GM19193 (cell line): ENCODE results near the gene QRICH2.

ENCODE experiments used
- POLR2A ChIP-seq: IDR thresholded peaks from 4 replicates; pipeline ENCODE4 v1.6.1; 2011; ENCODE audit not compliant: insufficient read depth, insufficient read length; ENCODE audit errors: extremely low read depth

Gene QRICH2

DNA sequence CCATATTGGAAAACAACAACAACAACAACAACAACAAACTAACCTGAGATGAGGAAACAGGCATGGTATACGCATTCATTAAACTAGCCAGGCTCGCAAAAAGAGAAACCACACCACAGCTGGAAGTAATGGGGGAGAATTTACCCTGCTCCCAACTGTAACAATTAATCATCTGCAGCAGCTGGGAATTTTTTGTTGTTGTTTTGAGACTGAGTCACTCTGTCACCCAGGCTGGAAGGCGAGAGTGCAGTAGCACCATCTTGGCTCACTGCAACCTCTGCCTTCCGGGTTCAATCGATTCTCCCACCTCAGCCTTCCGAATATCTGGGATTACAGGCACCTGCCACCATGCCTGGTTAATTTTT is 29.3 kb upstream of the QRICH2 start:
- TF ChIP-seq POLR2A: no peak

DNA sequence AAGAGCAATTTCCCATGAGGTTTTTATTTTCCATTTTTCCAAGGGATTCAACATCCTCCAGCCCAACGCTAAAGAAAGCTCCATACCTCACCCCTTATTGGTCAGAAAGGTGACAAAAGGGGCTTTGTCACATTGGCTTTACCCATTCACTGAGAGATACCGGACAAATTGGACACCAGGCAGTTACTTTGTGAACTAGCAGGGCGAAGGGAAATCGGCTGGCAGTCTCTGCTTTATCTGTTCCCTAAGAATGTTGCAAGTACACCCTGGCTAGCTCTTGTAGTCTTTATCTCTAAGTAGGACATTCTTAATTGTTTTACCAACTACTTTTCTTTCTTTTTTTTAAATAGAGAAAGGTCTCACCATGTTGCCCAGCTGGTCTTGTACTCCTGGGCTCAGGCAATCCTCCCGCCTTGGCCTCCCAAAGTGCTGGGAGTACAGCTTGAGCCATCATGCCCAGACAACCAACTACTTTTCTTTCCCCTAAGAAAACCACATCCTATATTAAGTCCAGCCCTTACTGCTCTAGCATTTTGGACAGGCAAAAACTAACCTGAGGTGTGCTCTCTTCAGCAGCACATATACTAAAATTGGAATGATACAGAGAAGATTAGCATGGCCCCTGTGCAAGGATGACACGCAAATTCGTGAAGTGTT is 28.8 kb upstream of the QRICH2 start:
- TF ChIP-seq POLR2A: no peak

DNA sequence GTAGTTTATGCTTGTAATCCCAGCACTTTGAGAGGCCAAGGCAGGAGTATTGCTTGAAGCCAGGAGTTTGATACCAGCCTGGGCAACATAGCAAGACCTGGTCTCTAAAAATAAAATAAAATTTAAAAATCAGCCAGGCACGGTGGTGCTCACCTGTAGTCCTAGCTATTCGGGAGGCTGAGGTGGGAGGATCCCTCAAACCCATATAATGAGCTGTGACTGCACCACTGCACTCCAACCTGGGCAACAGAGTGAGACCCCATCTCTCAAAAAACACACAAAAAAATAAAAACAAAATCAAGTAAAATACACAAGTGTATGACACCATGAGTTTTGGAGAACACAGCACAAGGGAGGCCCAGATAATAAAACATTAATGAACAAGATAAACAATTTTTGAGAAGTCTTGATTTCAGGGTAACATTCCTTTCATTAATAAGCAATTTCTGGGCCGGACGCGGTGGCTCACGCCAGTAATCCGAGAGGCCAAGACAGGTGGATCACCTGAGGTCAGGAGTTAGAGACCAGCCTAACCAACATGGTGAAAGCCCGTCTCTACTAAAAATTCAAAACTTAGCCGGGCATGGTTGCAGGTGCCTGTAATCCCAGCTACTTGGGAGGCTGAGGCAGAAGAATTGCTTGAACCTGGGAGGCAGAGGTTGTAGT is 27.8 kb upstream of the QRICH2 start:
- TF ChIP-seq POLR2A: no peak

DNA sequence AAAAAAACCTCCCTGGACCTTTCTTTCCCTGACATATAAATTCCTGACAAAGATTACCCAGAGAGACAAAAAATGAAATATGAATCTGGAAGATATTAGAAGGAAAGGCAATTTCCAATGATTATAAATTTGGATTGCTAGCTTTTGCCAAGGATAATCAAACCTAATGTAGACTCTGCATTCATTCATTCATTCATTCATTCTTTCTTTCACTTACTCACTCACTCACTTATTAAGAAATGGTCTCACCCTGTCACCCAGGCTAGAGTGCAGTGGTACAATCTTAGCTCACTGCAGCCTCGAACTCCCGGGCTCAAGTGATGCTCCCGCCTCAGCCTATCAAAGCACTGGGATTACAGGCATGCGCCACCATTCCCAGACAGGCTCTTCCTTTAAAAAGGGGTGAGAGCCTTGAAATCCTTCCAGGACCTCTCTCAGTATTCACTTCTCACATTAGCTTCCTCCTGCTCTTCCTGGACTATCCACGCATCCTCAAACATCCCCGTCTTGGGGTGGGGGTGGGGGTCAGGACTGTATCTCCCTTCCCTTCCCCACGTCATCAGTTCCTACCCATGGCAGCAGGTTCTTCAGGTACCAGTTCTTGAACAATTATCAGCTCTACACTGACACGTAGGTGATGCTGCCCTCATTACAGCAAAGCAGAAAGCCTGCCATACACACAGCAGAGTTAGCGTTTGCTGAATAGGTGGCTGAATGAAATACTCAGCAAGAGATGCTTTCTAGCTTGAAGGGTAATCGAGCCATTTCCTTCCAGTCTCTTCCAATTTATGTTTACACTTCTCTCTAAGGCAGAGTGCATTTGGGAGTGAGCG is 25.8 kb upstream of the QRICH2 start:
- TF ChIP-seq POLR2A: no peak

DNA sequence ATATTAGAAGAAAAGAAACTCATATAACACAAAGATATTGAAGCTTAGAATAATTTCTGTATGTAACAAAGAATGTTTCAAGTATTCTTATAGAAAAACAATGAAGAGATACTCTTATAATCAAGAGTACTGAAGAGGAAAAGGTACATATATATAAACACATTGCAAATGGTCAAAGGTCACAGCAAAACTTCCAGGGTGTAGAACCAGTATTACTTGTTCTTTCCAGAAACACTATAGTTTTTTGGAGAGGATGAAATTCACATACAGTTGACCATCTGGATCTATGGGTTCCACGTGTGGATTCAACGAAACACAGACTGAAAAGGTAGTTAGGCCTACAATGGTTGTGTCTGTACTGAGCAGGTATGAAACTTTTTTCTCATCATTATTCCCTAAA is 23.0 kb upstream of the QRICH2 start:
- TF ChIP-seq POLR2A: no peak

DNA sequence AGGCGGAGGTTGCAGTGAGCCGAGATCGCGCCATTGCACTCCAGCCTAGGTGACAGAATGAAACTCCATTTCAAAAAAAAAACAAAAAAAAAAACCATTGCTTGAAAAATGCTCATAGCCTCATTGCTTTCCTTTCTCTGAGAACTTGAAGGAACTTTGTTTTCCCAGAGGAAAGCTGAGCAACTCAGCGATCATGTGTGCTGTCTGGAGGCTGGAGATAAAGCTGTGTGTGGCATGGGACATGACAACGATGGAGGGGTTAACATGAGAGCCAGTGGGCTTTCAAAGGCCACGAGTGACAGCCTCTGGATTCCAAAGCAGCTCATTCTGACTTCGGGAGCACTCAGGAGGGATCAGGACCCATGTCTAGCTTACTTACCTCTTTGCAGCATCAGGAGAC is 21.6 kb upstream of the QRICH2 start:
- TF ChIP-seq POLR2A: no peak

DNA sequence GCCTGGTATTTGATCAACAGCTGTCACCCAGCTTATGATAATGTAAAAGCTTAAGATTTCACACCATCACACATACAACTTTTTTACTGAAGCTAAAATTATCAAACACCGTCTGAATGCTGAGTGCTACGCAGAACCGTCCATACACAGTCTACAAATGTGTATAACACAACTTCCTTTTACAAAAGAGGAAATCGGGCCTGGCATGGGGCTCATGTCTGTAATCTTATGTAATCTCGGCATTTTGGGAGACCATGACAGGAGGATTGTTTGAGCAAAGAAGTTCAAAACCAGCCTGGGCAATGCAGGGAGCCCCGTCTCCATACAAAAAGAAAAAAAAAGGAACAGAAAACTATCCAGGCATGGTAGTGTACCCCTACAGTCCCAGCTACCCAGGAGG is 19.6 kb upstream of the QRICH2 start:
- TF ChIP-seq POLR2A: no peak

DNA sequence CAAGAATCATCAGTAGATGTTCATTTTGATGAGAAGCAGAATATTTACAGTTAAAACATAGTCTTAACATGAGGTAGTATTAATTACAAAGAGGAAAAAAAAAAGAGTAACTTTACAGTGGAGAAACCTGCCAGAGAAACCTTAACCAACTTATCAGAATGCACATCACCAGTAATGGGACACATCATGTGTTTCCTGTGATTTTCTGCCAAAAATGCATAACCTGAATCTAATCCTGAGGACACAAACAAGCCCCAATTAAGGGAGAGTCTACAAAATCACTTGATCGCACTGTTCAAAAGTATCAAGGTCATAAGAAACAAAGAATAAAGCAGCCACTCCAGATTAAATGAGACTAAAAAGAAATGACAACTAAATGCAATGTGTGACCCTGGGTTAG is 18.2 kb upstream of the QRICH2 start:
- TF ChIP-seq POLR2A: no peak

DNA sequence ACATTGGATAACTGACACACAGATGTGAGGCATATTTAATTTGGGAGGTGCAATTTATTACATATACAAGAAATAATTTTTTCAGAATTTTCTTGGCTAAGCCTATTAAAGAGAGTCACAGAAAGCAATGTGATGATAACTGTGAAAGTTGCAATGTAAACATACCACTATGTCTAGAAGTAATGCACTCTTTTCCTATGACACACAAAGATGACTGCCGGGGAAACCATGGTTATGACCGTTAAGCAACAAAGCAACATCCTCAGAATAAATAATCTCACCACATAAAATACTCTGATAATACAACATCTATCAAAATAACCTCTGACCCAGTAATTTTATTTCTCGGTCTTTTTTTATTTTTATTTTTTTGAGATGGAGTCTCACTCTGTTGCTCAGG is 10.5 kb upstream of the QRICH2 start:
- no peak for TF ChIP-seq POLR2A

DNA sequence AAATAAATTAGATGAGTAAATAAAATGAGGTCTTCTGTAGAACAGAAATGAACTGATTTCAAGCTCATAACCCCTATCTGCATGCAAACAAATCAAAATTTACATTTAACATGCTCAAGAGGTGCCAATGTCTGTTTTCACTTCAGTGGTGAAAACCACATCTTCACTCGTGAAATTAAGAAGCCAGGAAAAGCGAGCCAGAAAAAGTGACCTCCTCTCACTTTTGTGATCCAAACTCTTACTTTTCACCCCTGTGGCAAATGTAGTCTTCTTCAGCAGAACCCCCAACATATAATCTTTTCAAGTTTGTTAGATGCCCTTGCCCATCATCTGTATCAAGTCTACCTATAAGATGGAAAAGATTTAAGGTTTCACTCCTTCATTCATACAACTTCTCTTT is 9.5 kb upstream of the QRICH2 start:
- no peak for TF ChIP-seq POLR2A

DNA sequence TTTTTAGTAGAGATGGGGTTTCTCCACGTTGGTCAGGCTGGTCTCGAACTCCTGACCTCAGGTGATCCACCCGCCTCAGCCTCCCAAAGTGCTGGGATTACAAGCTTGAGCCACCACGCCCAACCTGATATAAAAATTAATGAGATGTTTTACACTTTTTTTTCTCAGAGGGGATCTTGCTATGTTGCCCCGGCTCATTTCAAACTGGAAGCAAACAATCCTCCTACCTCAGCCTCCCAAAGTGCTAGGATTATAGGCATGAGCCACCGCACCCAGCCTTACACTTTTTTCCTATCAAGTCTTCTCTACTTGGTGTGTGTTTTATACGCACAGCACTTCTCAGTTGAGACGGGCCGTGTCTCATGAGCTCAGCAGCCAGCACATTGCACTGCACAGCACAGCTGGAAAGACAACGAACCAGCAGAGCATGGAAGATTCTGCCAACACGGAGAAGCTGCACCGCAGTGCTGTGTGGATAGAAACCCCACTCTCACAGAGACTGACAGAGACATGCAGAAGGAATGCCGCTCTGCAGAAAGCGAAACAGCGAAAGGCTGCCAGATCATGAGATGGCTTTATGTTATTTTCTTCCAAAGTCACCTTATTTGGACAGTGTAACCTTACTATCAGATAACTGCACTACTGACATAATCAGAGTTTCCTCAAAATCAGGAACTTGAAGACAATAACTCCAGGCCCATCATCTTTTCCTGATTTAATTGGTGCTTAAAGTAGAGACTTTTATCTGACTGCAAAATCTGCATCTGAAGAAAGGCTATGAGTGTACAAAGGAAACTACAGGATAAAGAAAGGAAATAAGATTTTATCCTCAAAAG is 6.5 kb upstream of the QRICH2 start:
- no peak for TF ChIP-seq POLR2A

DNA sequence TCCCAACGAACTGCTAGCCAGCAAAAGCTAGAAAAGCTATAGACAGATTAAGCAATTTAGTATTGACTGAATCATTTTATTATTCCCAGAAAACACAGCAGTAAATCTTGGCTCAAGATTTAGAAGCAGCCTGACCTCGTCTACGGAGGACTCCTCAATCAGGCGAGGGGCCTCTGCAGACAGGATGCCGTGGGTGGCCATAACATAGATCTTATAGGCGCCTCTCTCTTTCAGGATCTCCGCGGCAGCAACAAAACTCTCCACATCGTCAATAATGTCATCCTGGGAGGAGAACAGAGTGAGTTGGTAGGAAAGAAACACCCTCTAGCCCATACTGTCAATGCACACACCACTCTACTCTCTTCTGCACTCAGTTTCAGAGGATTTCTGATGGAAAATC is 4.7 kb upstream of the QRICH2 start:
- no peak for TF ChIP-seq POLR2A

DNA sequence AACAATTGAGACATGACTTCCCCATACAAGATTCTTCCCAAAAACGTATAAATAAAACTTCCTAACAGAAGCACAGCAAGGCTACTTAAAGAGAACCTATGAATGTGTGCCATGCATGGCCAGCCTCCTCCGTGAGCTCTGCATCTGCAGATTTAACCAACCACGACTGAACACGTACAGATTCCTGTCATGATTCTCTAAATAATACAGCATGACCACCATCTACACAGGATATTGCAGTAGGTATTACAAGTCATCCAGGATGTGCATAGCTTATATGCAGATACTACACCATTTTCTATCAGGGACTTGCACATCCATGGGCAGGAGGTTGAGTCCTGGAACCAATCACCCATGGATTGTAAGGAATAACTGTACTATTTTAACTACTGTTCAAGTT is 1.4 kb upstream of the QRICH2 start:
- TF ChIP-seq POLR2A: no peak

DNA sequence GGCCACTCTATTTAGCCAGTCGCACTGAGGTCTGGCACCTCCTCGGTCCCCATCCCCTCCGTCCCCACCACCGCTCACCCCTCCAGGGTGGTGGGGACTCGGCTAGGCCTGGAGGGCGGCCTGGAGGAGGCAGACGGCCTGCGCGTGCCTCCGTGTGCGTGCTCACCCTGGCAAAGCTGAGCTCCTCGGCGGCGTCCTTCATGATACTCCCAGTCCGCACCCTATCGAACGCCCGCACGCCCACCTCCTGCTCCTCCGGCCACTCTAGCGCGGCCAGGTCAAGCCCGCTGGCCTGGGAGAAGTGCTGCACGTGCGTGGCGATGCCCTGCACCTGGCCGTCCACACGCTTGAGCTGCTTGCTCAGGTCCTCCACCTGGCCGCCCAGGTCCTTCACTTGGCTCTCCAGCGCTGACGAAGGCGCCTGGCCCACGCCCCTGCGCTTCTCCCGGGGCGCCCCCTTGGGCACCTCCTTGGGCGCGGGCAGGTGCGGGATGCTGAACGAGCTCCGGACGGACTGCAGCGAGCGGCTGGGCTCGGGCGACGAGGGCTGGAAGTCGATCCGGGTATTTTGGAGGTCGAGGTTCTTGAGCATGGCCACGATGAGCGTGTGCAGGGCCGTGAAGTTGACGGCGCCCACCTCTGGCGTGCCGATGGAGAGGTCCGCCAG is 644 bp downstream of the QRICH2 start:
- TF ChIP-seq POLR2A: no peak
